Measurements from ENCODE around the gene C16orf89.
"Not testable (repeated sequence)": the region's sequence is repeated elsewhere in the genome, so short reads cannot be mapped to it uniquely, and the experiment has no call there.

Gene C16orf89

DNA sequence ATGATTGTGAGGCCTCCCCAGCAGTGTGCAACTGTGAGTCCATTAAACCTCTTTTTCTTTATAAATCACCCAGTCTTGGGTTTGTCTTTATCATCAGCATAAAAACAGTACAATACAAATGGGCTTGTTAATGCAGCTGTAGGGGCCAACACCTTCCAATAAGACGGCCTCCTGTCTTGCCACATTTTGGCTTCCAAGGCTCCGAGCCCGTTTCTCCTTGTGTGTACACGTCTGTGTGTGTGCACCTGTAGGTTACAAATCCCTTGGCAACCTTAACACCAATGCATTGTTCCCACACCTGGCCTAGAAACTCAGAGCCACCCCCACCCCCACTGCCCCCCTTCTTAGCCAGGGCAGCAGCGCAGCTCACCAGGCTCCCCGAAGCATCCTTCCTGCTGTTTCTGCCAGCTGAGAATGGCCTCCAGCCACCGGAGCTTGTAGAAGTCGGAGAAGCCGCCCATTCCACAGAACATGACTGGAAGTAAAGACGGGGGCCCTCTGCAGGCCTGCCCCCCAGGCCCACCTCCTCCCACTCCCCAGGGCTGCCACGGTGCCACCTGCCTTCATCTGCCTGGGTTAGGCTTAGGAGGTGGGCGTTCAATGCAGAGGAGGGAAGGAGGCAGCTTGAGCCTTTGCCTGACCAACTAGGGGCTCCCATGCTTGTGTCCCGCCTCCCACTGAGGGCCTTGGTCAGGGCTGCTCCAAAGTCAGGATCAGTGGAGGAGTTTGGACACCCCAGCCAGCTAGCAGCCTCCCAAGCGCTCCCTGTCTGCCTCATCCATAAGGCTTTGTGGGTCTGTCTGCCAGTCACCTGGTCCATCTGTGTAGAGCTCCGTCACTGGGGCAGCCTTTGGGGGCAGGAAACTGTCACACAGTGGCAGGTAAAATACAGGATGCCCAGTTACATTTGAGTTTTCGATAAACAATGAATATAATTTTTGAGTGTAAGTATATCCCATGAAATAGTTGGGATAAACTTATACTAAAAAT is 10.6 kb downstream of the C16orf89 start:
- DNase-seq (ENCODE audit: insufficient read length, low spot score) = no peak
- no peak for TF ChIP-seq POLR2A (IDR thresholded peaks at IDR 0.05; ENCODE audit: low read depth, low read length)
- FAIRE-seq = no peak

DNA sequence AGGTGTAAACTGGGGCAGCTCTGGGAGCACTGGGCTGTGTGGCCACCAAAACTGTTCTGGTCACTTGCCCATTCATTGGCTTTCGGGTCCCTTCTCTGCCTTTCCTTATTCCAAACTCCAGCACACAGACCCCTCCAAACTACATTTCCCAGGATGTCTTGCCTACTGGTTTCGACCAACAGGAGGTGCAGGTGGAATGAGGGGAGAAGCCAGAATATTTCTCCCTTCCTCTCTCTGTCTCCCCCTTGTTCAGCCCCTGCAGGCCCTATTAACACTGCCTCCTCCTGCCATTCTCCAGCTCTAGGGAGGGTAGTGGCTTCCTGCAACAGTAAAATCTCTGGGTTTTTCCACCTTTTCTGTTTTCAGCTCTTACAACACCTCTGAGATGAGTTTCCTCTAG is 18.8 kb downstream of the C16orf89 start:
- DNase-seq (ENCODE audit: insufficient read length, low spot score) (no peak), FAIRE-seq (no peak)
- TF ChIP-seq POLR2A (IDR thresholded peaks at IDR 0.05; ENCODE audit: low read depth, low read length) = no peak

DNA sequence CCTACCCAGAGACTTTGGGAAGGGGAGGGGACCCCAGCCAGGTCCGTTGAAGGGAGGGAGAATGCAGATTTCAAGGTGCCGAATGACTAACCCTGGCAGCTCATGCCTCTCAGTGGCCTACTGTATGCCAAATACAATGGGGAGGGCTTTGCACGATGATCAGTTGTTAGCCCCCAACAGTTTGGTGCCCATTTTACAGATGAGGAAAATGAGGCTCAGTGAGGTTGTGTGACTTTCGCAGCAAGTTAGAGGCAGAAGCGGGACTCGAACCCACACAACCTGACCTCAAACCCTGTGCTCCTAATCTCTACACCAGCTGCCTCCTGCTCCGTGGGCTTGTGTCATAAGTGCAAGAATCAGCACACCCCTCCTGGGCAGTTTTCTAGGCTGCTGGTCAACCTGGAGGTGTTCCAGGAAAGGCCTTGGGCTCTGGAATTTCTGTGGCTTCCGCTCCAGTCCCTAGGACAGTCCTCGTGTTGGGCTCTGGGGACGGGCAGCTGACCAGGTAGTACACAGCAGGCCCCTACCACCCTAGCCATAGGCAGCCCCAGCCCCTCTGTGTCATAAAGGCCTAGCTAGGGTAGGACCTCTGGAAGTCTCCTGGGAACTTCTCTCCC is 20.1 kb downstream of the C16orf89 start:
- FAIRE-seq = no peak

DNA sequence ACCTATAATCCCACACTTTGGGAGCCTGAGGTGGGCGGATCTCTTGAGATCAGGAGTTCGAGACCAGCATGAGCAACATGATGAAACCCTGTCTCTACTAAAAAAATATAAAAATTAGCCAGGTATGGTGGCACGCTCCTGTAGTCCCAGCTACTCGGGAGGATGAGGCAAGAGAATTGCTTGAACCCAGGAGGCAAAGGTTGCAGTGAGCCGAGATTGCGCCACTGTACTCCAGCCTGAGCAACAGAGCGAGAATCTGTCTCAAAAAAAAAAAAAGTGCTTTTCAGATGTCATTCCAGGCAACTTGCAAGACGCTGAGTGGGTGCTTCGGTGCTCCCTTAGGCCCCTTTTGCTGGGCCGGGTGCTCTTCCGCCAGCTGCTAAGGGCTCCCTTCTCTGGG is 21.2 kb downstream of the C16orf89 start:
- not testable (repeated sequence) for DNase-seq (ENCODE audit: insufficient read length, low spot score); FAIRE-seq

More for the DNA sequence above, 20.1 kb downstream of the C16orf89 start:
- no peak for DNase-seq (ENCODE audit: insufficient read length, low spot score)
- TF ChIP-seq POLR2A (IDR thresholded peaks at IDR 0.05; ENCODE audit: low read depth, low read length) = no peak

GRCh38 chr16:5044011-5044540 is 21.7 kb downstream of the C16orf89 start:
- TF ChIP-seq POLR2A (IDR thresholded peaks at IDR 0.05; ENCODE audit: low read depth, low read length) = no peak
- no peak for FAIRE-seq
- no peak for DNase-seq (ENCODE audit: insufficient read length, low spot score)

- TF ChIP-seq POLR2A (IDR thresholded peaks at IDR 0.05; ENCODE audit: low read depth, low read length) = no peak
- DNase-seq (ENCODE audit: insufficient read length, low spot score) (peak; percentile 63), FAIRE-seq (no peak)
Measured at GRCh38 chr16:5042574-5043171, 23.1 kb downstream of the C16orf89 start.

DNA sequence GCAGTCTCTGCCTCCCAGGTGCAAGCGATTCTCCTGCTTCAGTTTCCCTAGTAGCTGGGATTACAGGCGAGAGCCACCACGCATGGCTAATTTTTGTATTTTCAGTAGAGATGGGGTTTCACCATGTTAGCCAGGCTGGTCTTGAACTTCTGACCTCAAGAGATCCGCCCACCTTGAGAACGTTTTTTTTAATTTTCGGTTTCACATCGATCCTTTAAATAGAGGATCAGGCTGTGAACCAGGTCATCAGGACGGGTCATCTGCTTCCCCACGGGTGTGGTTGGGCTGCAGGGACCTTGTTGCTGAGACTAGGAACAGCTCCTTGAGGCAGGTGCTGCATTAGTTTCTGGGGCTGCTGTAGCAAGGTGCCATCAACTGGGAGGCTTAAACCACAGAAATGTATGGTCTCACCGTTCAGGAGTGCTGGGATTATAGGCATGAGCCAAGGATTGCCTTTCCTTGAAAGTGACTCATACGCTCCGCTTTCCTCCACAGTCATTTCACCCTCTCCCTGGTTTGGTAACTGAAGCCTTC is 24.1 kb downstream of the C16orf89 start:
- TF ChIP-seq POLR2A (IDR thresholded peaks at IDR 0.05; ENCODE audit: low read depth, low read length) = no peak
- DNase-seq (ENCODE audit: insufficient read length, low spot score) (peak; percentile 78), FAIRE-seq (peak; percentile 90)

DNA sequence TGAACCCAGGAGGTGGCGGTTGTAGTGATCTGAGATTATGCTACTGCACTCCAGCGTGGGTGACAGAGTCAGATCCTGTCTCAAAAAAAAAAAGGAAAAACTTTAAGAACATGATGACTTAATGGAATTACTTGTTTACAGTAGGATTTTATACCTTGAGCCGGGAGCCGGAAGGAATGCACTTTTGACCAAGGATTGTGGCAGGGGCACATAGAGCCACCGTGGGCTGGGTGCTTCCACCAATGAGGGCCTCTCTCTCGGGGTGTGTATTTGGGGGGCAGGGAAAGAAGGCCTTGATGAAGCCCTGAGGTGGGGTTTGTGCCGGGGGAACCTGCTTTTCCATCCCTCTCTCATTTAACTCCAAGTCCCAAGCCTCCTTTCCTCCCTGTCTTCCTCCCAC is 25.3 kb downstream of the C16orf89 start:
- DNase-seq (ENCODE audit: insufficient read length, low spot score) (no peak), FAIRE-seq (no peak)
- TF ChIP-seq POLR2A (IDR thresholded peaks at IDR 0.05; ENCODE audit: low read depth, low read length) = no peak

DNA sequence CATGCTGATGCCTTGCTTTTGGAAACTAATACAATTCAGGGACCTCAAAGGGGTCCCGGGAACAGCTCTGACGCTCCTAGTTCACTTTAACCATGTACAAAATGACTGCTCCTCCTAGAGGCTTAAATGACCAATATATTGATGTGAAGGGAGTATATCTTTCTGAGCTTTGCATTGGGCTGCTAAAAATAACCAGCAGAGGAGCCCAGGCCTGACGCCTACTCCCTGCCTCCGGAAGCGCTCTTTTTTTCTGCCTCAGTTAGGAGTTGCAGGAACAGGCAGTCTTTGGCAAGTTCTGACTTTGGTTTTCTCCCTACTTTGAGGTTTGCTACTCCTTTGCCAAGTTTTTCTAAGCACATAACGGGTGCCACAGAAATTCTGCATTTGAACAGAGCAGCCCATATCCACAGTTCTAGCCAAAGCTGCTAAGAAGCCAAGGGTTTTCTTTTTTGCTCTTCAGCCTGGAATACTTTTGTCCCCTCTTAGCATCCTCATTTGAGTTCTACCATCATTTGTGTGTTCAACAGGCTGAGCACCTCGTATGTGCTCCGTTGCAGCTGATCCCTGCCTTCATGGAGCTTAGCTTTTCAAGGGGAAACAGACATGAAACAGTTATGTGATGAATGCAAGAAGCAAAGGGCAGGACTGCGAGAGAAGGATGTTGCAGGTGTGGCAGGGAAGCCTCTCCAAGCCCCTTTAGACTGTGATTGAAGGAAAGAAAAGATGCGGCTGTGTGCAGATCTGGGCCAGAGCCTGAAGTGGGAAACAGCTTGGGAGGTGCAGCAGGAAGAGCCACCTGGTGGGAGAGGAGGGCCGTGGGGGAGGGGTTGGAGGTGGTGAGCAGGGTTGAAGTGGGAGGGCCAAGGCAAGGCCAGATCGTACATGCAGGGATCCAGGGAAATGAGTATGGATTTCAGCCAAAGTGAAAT is 29.3 kb downstream of the C16orf89 start:
- DNase-seq (ENCODE audit: insufficient read length, low spot score) (no peak), FAIRE-seq (no peak)
- no peak for TF ChIP-seq POLR2A (IDR thresholded peaks at IDR 0.05; ENCODE audit: low read depth, low read length)

- TF ChIP-seq POLR2A (IDR thresholded peaks at IDR 0.05; ENCODE audit: low read depth, low read length) = no peak
Measured at GRCh38 chr16:5035909-5036227, 29.9 kb downstream of the C16orf89 start.

GRCh38 chr16:5034167-5034523 is 31.6 kb downstream of the C16orf89 start:
- no peak for TF ChIP-seq POLR2A (IDR thresholded peaks at IDR 0.05; ENCODE audit: low read depth, low read length)
- DNase-seq (ENCODE audit: insufficient read length, low spot score) (no peak), FAIRE-seq (no peak)

More at GRCh38 chr16:5035909-5036227, 29.9 kb downstream of the C16orf89 start:
- FAIRE-seq (no peak), DNase-seq (ENCODE audit: insufficient read length, low spot score) (no peak)

- DNase-seq (ENCODE audit: insufficient read length, low spot score) (peak; percentile 81), FAIRE-seq (no peak)
- TF ChIP-seq POLR2A (IDR thresholded peaks at IDR 0.05; ENCODE audit: low read depth, low read length) = no peak
Measured at GRCh38 chr16:5033256-5034166, 32.2 kb downstream of the C16orf89 start, which contains the start of gene NAGPA. Gene NAGPA (minus strand): TSS chr16:5033935. CDS start chr16:5033914, 21 bp downstream.
